AG09319 (cell line): ENCODE measurements around the gene ENG.

Experiments
- DNase-seq: peaks from one replicate; pipeline ENCODE4 v3.0.0-alpha.2; 2010; ENCODE audit warnings: low read depth; ENCODE audit errors: extremely low read depth
- CTCF ChIP-seq: IDR thresholded peaks from 2 replicates; pipeline ENCODE4 v1.5.1; 2011; ENCODE audit warnings: low read depth, mild to moderate bottlenecking, inconsistent platforms, low read length, moderate library complexity

The ENG gene

GRCh38 chr9:127791085-127791484 is 63.4 kb downstream of the ENG start:
- no peak for TF ChIP-seq CTCF
- DNase-seq, result no peak

DNA sequence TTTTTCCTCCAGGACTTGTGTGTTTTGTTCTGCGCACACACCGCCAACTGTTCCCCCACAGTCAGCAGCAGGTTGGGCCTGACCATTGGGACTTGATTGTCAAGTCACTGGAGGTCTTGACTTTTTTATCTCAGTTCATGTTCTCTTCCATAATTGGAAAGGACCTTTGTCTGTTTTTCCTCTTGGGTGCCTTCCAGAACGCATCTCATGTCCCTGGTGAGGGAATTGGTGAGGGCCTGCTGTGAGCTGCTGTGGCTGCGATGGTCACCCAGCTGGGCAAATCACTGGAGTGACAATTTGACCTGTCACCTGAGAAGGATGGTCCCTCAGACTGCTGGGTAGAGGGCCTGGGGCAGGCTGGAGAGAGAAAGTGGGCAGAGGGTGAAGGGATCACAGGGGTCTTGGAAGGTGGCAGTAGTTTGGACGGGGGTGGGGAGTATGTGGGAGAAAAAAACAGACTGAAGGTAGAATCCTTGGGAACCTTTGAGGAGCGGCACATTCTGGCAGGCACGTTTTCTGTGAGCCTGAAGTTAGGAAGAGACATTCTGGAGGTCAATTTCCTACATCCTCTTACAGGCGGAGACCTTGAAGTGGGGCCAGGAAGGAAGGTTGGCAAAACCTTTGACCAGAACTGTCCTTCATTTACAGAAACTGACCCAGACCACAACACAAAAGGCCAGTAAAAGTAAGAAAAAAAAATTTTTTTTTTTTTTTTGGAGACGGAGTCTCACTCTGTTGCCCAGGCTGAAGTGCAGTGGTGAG is 64.2 kb downstream of the ENG start:
- TF ChIP-seq CTCF, result no peak

GRCh38 chr9:127789179-127789578 is 65.3 kb downstream of the ENG start:
- no peak for DNase-seq
- TF ChIP-seq CTCF, result no peak

More for the DNA sequence above, 64.2 kb downstream of the ENG start:
- DNase-seq, result no peak

- no peak for DNase-seq
- no peak for TF ChIP-seq CTCF
Measured at GRCh38 chr9:127788337-127789011, 66.0 kb downstream of the ENG start.

DNA sequence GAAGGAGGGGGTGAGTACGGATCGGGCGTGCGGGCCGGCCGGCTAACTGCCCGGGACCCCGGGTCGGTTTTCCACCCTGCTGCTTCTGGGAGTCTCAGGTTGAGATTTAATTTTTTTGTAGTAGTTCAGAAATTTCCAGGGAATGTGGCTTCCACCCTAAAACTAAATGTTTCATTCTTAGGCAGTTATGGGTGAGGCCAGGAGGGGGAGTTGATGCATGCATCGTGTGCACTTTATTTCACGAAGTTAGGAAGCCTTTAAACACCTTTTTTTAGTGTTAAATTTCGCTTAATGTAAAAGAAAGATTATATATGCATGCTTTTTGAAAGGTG is 67.7 kb downstream of the ENG start:
- DNase-seq, result no peak
- TF ChIP-seq CTCF, result peak; percentile 49

DNA sequence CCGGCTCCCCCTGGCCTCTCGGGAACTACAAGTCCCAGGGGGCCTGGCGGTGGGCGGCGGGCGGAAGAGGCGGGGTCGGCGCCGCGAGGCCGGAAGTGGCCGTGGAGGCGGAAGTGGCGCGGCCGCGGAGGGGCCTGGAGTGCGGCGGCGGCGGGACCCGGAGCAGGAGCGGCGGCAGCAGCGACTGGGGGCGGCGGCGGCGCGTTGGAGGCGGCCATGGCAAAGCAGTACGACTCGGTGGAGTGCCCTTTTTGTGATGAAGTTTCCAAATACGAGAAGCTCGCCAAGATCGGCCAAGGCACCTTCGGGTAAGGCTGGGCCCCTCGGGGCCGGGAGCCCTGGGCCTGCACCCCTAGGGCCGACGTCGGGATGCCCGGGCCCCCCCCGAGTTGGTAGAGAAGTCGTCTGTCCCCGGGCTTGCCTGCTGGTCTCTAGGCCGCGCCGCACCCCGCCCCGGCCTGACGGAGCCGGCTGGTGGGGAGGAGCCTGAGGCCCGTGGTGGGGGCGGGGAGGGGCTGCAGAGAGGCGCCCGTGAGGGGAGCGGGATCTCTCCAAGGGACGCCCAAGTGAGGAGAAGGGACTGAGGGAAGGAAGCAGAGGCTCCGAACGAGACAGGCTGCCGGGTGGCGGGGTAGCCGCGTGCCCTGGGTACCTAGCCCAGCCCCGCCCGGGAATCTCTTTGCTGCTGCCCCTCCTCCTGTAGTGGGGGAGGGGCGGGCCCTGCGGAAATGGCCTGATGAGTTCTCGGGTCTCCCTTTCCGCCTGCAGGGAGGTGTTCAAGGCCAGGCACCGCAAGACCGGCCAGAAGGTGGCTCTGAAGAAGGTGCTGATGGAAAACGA is 68.3 kb downstream of the ENG start, which contains the start of gene CDK9:
TSS of gene CDK9 (plus strand) at position 102 of the 840 bp plus-strand sequence. CDS start at position 217, 115 bp downstream.
- no peak for TF ChIP-seq CTCF
- DNase-seq, result peak; percentile 69
